ENCODE results near the gene TMEM167A. TPM values are rescaled to one million over a fixed set of nuclear protein-coding genes. Genes with fewer than 3 reads are reported as not detected.

TMEM167A gene
- total and polyA plus RNA-seq, 2 of the 8 experiments (the other 6 are each of a cell fraction or from before 2014, with no cell fraction given): 50.6 to 178 TPM

GRCh38 chr5:83029912-83030311, 47.3 kb downstream of the TMEM167A start:
- Histone ChIP-seq H3K27ac (ENCODE audit: low read depth, low read length) (no peak overlapping the region), H3K14ac (ENCODE audit: insufficient read length) (no peak overlapping the region), H3K9ac (replicated peaks in 1 of 4; ENCODE audit: extremely low read depth in 1 of 4, low read depth in 3 of 4, low read length in 3 of 4) (no peak overlapping the region), H2BK20ac (ENCODE audit: low read length) (no peak overlapping the region), H4K91ac (replicated peaks; ENCODE audit: insufficient read length, low read length) (no peak overlapping the region), H3K9me3 (ENCODE audit: insufficient read depth in 2 of 2, low read depth in 1 of 2, low read length in 1 of 2) (no peaks in the 10 kb centered on the region), H3K56ac (replicated peaks; ENCODE audit: insufficient read length, low read depth, low read length) (no peak overlapping the region), H3K79me1 (ENCODE audit: low read depth, low read length) (no peaks in the 10 kb centered on the region), H2AFZ (ENCODE audit: low read length) (no peak overlapping the region), H3K23me2 (ENCODE audit: low read depth, low read length) (no peaks in the 10 kb centered on the region), H3K4me1 (replicated peaks in 1 of 4; ENCODE audit: control insufficient read depth in 3 of 4, insufficient read depth in 4 of 4, low read length in 3 of 4) (peaks cover 0 to 7% (median 7%) of the 10 kb centered on the region in 4 experiments; a peak in 4 of 7 replicates), H3K18ac (ENCODE audit: extremely low read depth, low read length) (no peak overlapping the region), H2BK15ac (ENCODE audit: low read length) (0 out of 2 replicates have a peak overlapping the region, but pooled peaks have one; percentile 25), H3K79me2 (ENCODE audit: control insufficient read depth in 1 of 2, insufficient read depth in 2 of 2, low read length in 2 of 2) (no peaks in the 10 kb centered on the region), H3K4me3 (ENCODE audit: extremely low read depth in 1 of 4, insufficient read depth in 2 of 4, low read depth in 3 of 4, low read length in 4 of 4) (no peak overlapping the region), H4K5ac (ENCODE audit: insufficient read length, low read depth, low read length) (no peak overlapping the region), H4K8ac (ENCODE audit: extremely low read depth, insufficient read depth, low read length) (peak overlapping the region; percentile 52; the same call in 1 of the 2 replicates), H3K27me3 (replicated peaks in 1 of 4; ENCODE audit: control insufficient read depth in 3 of 4, extremely low read depth in 1 of 4, insufficient read depth in 3 of 4, low read length in 3 of 4) (no peaks in the 10 kb centered on the region), H3K36me3 (ENCODE audit: control insufficient read depth in 2 of 4, insufficient read depth in 4 of 4, low read length in 3 of 4) (no peaks in the 10 kb centered on the region), H2BK12ac (ENCODE audit: low read depth, low read length) (peak overlapping the region; percentile 71), H3K4ac (replicated peaks; ENCODE audit: insufficient read length, low read depth, low read length) (no peak overlapping the region), H3K4me2 (ENCODE audit: insufficient read depth in 1 of 2, low read depth in 2 of 2, low read length in 2 of 2) (no peak overlapping the region), H3K23ac (ENCODE audit: insufficient read length) (no peak overlapping the region), H4K20me1 (replicated peaks in 1 of 2; ENCODE audit: control insufficient read depth in 1 of 2, insufficient read depth in 2 of 2, low read length in 2 of 2) (no peaks in the 10 kb centered on the region), H2AK5ac (ENCODE audit: low read depth, low read length) (0 out of 2 replicates have a peak overlapping the region, but pooled peaks have one; percentile 31), H2BK120ac (replicated peaks; ENCODE audit: low read depth, low read length) (no peak overlapping the region), H2BK5ac (ENCODE audit: low read depth, low read length) (no peak overlapping the region)
- no peak for FAIRE-seq
- no peak for DNase-seq (ENCODE audit: low read depth in 1 of 2, low spot score in 2 of 2)
- no peak for TF ChIP-seq KDM1A (IDR thresholded peaks at IDR 0.05; ENCODE audit: borderline replicate concordance, low read length)
- 84% methylated on average over 2 of the region's 2 CpGs; no CpG with 5 or more reads in 1 of the 2 experiments for WGBS, 2 experiments (ENCODE audit: extremely low coverage in 1 of 2, insufficient coverage in 1 of 2, insufficient read length in 1 of 2, insufficient replicate concordance in 2 of 2, low coverage in 1 of 2, low lambda C conversion rate in 2 of 2, missing lambda C conversion rate in 1 of 2)
- ChIA-PET POLR2A (ENCODE audit: partially characterized antibody) (interaction anchor here (1.4 kb wide), 1 partner anchor 21 kb away, joined by 4 read pairs; no protein-coding TSS in a partner anchor), CTCF (ENCODE audit: partially characterized antibody) (interaction anchor here (1.1 kb wide), 1 partner anchor 10 kb away, joined by 3 read pairs; no protein-coding TSS in a partner anchor)

Measured in H1 (cell line).